HG02981 (cell line): ENCODE results near the gene KRT14.

Experiments
- ATAC-seq: cut with Tn5 transposase; IDR thresholded peaks from one replicate; pipeline ENCODE4 v1.9.1; 2021; ENCODE audit warnings: mild to moderate bottlenecking, moderate library complexity; ENCODE audit not compliant: unreplicated experiment

KRT14 gene

GRCh38 chr17:41533613-41534012, 53.1 kb downstream of the KRT14 start:
- ATAC-seq = no peak

GRCh38 chr17:41532947-41533570, 53.6 kb downstream of the KRT14 start:
- ATAC-seq = no peak
